Left lung (tissue), 10 donors: ENCODE results near the gene TIE1. TPM values are rescaled to one million over a fixed set of nuclear protein-coding genes. Genes with fewer than 3 reads are reported as not detected.

Experiments used
- ATAC-seq: fragments of 200-7000 bp; cut with Tn5 transposase; one replicate; pipeline ENCODE4 v1.9.1; 2020; ENCODE audit warnings: moderate library complexity
- DNase-seq, 4 donors: peaks; one replicate each; pipeline ENCODE4 v3.0.0-alpha.2; 2013 to 2020
- H3K27ac ChIP-seq, 2 donors: fragments of 200-600 bp; sonication (generic) in 1 of 2; one replicate each; pipeline versions ENCODE4 v1.5.0 to v1.8.0; 2020 to 2021
- H3K27me3 ChIP-seq, 2 donors: fragments of 200-600 bp; sonication (generic) in 1 of 2; one replicate each; pipeline versions ENCODE4 v1.5.0 to v1.8.0; 2020 to 2021
- H3K36me3 ChIP-seq, 2 donors: fragments of 200-600 bp; sonication (generic) in 1 of 2; one replicate each; pipeline versions ENCODE4 v1.5.0 to v1.8.0; 2020 to 2021
- H3K4me1 ChIP-seq, 2 donors: fragments of 200-600 bp; one replicate each; pipeline ENCODE4 v1.8.0; 2021
- H3K4me3 ChIP-seq, 2 donors: fragments of 200-600 bp; sonication (generic) in 1 of 2; one replicate each; pipeline versions ENCODE4 v1.5.0 to v1.8.0; 2020 to 2021; ENCODE audit warnings: mild to moderate bottlenecking in 1 of 2
- H3K9me3 ChIP-seq, 2 donors: fragments of 200-600 bp; sonication (generic) in 1 of 2; one replicate each; pipeline versions ENCODE4 v1.5.0 to v1.8.0; 2020 to 2021
- CTCF ChIP-seq, 2 donors: fragments of 200-600 bp; sonication (generic) in 1 of 2; IDR thresholded peaks; one replicate each; pipeline versions ENCODE4 v1.5.0 to v1.8.0; 2021; ENCODE audit warnings: antibody characterized with exemption in 2 of 2
- intact Hi-C, 2 donors: fragments of 100-400 bp; cut with DNase I; formaldehyde crosslinking; loops; one replicate each; pipeline versions ENCODE4 v1.11.2 to v1.14.2; 2022
- polyA plus RNA-seq, 6 donors: library from polyadenylated mRNA; unstranded; fragments of 120-200 nt; gene quantifications; one replicate each; pipeline ENCODE4 v1.2.1, GENCODE V29; 2013; ENCODE audit not compliant: insufficient read length in 6 of 6
- total RNA-seq, 2 donors: library from RNA; stranded (reverse); fragmentation: NEBNext Ultra II Directional; extraction: Animal tissue kit (Norgen Biotek cat#: 25700); gene quantifications; one replicate each; pipeline ENCODE4 v1.2.1, GENCODE V29; 2021
- donor health status: DM: no; HTN: yes; CAD: no.
- donor health status: DM: no; HTN: no; CAD: no.

TIE1 gene
- total and polyA plus RNA-seq, 8 donors = 38.5 to 110 (median 92.0) TPM

- H3K4me1 ChIP-seq = peaks cover 5 to 34% of the 10 kb centered on the region in 2 donors
- DNase-seq (no peak), ATAC-seq (peak; percentile 4)
- H3K9me3 ChIP-seq = no peaks in the 10 kb centered on the region
- H3K4me3 ChIP-seq = no peak overlapping the region
- H3K27me3 ChIP-seq = no peaks in the 10 kb centered on the region
- H3K36me3 ChIP-seq = peaks cover 0 to 8% of the 10 kb centered on the region in 2 donors
- intact Hi-C loops = no loop called here
- TF ChIP-seq CTCF (IDR thresholded peaks at IDR 0.05) = no peak
- no peak overlapping the region for H3K27ac ChIP-seq
These were observed 4.7 kb downstream of the TIE1 start for GRCh38 chr1:43305461-43305860.

- H3K27me3 ChIP-seq = no peaks in the 10 kb centered on the region
- no peak overlapping the region for H3K27ac ChIP-seq
- TF ChIP-seq CTCF (IDR thresholded peaks at IDR 0.05) = no peak
- peaks cover 0 to 8% of the 10 kb centered on the region in 2 donors for H3K36me3 ChIP-seq
- H3K4me3 ChIP-seq = no peak overlapping the region
- H3K9me3 ChIP-seq = no peaks in the 10 kb centered on the region
- DNase-seq (peak in 2 of 4 donors; percentile 31 to 52), ATAC-seq (peak; percentile 78)
- H3K4me1 ChIP-seq = peaks cover 5 to 34% of the 10 kb centered on the region in 2 donors
- intact Hi-C loops = no loop called here
These were observed 5.3 kb downstream of the TIE1 start for GRCh38 chr1:43305926-43306687.

- Histone ChIP-seq H3K27me3 (no peaks in the 10 kb centered on the region), H3K9me3 (no peaks in the 10 kb centered on the region), H3K4me1 (peaks cover 5 to 34% of the 10 kb centered on the region in 2 donors), H3K4me3 (no peak overlapping the region), H3K27ac (no peak overlapping the region), H3K36me3 (peaks cover 0 to 9% of the 10 kb centered on the region in 2 donors)
- TF ChIP-seq CTCF (IDR thresholded peaks at IDR 0.05) = no peak
- DNase-seq (peak in 2 of 4 donors; percentile 38 to 70), ATAC-seq (peak; percentile 6)
- intact Hi-C loops = no loop called here
These were observed 6.1 kb downstream of the TIE1 start for GRCh38 chr1:43306688-43307457.

GRCh38 chr1:43307458-43308158 lies 6.8 kb downstream of the TIE1 start:
- Histone ChIP-seq H3K27me3 (no peaks in the 10 kb centered on the region), H3K9me3 (no peaks in the 10 kb centered on the region), H3K4me3 (no peak overlapping the region), H3K4me1 (peaks cover 5 to 34% of the 10 kb centered on the region in 2 donors), H3K36me3 (peaks cover 0 to 17% of the 10 kb centered on the region in 2 donors), H3K27ac (no peak overlapping the region)
- no peak for TF ChIP-seq CTCF (IDR thresholded peaks at IDR 0.05)
- intact Hi-C loops = no loop called here
- ATAC-seq (no peak), DNase-seq (peak in 1 of 4 donors; percentile 17)
